ENCODE data around the gene UMAD1.

The UMAD1 gene

GRCh38 chr7:7829667-7830066 is 189.1 kb downstream of the UMAD1 start:
- no peak for DNase-seq (ENCODE audit: low read depth in 2 of 2)

DNA sequence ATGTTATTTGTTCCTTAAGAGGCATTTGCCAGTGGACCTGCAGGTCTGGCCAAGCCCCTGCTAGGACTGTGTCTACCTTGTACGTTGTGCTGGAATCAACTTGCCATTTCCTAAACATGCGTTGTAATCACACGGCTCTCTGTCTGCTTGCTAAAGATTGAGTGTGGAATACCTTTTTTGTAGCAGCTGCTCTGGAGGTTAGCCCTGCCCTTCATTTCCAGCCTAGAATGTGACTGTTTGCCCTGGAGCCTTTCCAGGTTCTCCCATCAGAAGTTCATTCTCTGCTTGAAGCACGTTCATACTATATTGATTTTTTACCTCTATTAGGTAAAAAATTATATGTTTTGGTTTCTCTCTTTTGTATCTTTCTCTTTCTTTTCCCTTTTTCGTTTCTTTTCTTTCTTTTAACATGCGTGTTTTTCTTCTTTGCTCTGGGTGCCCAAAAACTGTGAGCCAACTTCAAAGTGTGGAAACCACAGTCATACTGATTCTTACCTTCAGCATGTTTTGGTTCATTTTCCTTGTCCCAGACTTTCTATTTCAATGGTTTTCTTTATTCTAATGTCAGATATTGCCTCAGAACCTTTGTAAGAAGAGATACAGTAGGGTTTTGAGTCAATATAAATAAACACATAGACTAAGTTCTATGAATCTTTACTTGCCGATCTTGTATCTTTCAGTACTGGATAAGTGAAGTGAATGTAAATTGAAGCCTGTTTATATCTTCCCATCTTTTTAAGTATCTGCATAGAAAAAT is 189.7 kb downstream of the UMAD1 start:
- no peak for DNase-seq (ENCODE audit: low read depth in 2 of 2)

GRCh38 chr7:7832518-7832917 is 192.0 kb downstream of the UMAD1 start:
- DNase-seq (ENCODE audit: low read depth in 2 of 2) = no peak

DNA sequence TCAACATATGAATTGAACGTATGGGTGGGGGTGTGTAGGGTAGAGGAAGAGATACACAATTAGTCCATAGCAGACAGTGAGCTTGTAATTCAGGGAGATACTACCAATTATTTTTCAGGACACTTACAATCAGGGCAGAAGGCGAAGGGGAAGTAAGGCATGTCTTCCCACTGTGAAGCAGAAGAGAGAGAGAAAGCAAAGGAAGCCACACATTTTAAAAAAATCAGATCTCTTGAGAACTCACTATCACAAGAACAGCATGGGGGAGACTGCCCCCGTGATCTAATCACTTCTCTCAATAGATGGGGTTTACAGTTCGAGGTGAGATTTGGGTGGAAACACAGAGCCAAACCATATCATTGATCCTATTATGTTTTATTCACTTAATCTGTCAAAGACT is 194.2 kb downstream of the UMAD1 start:
- DNase-seq (ENCODE audit: low read depth in 2 of 2) = no peak

- DNase-seq (ENCODE audit: low read depth in 2 of 2) = no peak
These were observed 200.5 kb downstream of the UMAD1 start for GRCh38 chr7:7841027-7841426.

DNA sequence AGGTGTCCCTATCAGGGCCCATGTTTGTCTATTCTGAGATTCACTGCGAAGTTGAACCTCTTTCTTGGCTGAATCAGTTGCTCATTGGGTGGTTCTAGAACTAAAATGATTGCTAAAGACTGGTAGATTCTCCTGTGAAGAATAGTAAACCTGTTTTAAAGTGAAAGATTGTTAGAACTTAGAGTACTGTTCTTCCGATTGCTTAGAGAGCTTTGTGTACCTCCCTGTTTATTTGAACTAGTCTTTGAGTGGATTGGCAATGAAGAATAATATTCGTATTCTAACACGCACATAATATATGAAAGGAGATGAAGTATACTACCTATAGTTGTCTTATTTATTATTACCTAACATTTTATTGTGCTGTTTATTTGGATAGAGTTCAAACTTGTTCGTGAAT is 202.7 kb downstream of the UMAD1 start:
- DNase-seq (ENCODE audit: low read depth in 2 of 2) = no peak

DNA sequence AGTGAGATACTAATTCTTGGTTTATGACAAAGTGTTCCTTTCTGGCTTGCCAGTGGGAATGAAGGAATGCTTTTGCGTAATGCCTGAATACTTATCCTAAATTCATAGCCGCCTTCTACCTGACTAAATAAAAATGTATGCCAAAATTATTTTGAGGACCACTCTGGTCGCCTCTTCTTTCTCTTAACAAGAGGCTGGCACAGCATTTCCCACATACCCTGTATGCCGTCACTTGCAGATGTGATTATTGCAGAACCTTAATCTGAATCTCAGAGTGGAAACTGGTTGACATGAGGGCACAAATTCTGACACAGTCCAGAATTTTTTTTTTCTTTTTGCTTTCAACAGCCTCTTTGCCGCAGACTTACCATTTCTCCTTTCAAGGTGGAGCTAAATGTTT is 203.4 kb downstream of the UMAD1 start:
- no peak for DNase-seq (ENCODE audit: low read depth in 2 of 2)

DNA sequence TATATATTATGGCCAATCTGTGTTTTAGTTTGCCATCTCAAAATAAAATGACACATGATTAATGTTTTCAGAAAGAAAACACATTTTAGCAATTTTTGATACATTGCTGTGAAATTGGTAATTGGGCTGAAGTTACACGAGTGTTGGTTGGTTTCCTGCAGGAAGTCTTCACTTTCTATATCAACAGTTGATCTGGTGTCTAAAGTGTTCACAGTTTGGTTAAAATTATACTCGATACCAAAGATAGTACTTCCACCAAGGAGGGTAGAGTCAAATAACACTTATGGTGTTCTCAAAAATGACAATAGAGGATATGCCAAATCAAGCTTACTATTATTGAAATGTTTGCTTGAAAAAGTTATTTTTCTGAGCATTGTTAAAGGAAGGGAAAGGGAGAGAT is 207.7 kb downstream of the UMAD1 start:
- no peak for DNase-seq (ENCODE audit: low read depth in 2 of 2)

- DNase-seq (ENCODE audit: low read depth in 2 of 2) = no peak
These were observed 208.3 kb downstream of the UMAD1 start for GRCh38 chr7:7848892-7849291.

GRCh38 chr7:7850150-7850549 is 209.6 kb downstream of the UMAD1 start:
- DNase-seq (ENCODE audit: low read depth in 2 of 2) = no peak

DNA sequence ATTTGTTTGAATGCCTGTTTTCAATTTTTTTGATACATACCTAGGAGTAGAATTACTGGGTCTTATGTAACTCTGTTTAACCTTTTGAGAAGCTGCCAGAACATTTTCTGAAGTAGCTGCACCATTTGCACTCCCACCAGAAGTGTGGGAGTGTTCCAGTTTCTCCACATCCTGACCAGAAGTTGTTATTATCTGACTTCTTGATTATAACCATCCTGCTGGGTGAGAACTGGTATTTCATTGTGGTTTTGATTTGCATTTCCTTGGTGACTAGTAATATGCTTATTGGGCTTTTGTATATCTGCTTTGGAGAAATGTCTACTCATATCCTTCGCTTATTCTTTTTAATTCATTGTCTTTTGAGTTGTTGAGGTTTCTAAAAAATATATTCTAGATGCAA is 210.8 kb downstream of the UMAD1 start:
- DNase-seq (ENCODE audit: low read depth in 2 of 2) = no peak

GRCh38 chr7:7851991-7852390 is 211.4 kb downstream of the UMAD1 start:
- no peak for DNase-seq (ENCODE audit: low read depth in 2 of 2)

DNA sequence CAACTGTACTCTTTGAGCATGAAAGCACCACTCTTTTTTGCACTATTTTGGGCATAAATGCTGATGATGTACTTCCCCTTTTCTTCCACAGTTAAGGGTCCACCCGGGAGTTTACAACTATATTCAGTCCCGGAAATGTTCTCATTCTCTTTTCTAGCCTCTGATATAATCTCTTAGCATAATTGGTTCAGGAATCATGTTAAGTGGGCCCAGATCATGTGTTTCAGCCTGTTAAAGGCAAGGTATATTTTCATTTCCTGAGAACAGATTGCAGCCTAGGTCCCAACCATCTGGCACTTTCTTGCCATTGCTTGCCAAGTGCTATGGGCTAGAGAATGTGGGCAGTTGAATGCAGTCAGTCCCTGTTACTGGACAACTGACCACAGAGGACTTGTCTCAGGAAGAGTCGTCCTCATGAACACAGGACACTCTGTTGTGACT is 216.6 kb downstream of the UMAD1 start:
- DNase-seq (ENCODE audit: low read depth in 2 of 2) = no peak

GRCh38 chr7:7858559-7858958 is 218.0 kb downstream of the UMAD1 start:
- DNase-seq (ENCODE audit: low read depth in 2 of 2) = no peak

DNA sequence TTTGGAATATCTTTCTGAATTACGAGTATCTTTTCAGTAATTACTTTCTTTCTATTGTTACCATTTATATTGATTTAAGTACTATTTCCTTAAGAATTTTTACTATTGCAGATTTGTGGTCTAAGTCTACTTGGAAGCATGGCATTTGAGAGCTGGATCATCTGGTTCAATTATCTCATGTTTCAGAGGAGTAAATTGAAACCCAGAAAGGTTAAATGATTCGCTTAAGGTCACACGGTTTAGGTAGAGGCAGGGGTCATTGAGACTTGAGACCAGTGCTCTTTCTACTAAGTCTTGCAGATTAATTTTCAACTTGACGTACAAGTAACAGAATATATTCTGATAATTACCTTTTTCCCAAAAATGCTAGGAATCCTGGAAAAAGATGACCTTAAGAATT is 218.9 kb downstream of the UMAD1 start:
- DNase-seq (ENCODE audit: low read depth in 2 of 2) = no peak

DNA sequence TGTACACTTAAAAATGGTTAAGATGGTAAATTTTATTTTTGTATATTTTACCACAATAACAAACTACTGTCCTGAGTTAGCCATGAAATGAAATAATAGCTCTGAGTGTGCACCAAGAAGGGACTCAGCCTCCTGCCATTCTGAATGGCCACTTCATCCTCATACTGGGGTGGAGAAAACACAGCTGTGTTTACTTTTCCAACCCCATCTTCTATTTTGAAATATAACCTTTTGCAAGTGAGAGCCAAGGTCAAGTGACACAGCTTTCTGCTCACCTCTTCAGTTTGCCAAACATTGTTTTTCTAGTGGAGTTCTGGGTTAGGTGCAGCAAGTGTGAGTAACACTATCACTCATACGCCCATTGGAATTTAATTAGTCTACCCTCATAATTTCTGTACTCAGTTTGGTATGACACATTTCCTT is 220.7 kb downstream of the UMAD1 start:
- DNase-seq (ENCODE audit: low read depth in 2 of 2) = no peak

DNA sequence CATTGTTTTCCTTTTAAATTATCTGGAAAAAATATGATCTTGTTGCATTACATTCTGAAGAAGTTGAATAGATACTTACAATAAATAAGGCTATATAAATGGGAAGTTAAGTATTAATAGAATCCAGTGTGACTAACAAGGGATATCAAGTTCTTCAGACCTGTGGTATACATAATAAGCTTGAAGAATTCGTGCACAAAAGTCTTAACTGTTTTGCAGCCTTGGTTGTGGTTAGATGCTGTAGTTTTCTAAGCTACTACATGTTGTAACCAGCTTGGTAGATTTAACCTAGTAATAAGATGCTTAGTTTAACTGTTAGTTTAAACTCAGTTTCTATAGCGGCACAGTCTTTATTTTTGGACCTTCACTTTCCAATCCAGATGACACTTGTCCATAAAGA is 221.8 kb downstream of the UMAD1 start:
- DNase-seq (ENCODE audit: low read depth in 2 of 2) = no peak

DNA sequence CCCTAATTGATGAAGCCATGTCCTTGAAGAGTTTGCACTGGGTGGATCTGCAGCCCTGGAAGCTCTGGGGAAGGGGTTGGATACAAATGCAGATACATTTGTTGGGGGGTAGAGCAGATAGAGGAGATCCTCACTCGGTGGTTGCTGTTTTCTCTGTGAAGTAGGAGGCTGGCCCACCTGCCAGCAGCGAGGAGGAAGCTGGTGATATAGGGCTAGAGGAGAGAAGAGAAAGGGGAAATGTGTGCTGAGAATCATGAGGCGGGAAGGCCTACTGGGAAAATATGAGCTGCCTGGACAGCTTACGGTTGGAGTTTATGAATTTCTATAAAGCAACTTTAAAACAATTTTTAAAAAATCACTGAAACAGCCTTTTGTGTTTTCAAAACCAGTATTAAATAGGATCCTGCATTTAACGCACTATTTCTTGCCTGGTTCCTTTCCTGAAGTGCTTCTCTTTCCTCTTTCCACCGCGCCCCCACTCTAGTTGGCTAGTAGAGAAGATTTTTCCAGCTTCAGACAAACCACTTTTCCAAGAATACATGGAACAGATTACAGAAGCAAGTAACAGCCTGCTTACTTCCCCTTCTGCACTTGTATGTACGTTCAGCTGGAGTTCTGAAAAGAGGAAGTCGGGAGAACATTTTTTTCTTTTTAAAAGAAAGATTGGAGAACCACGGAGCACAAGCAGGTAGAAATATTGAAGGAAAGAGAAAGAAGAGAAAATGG is 227.5 kb downstream of the UMAD1 start:
- DNase-seq (ENCODE audit: low read depth in 2 of 2) = no peak

GRCh38 chr7:7868572-7868899 is 228.0 kb downstream of the UMAD1 start:
- no peak for DNase-seq (ENCODE audit: low read depth in 2 of 2)

GRCh38 chr7:7869036-7869435 is 228.5 kb downstream of the UMAD1 start:
- DNase-seq (ENCODE audit: low read depth in 2 of 2) = no peak

DNA sequence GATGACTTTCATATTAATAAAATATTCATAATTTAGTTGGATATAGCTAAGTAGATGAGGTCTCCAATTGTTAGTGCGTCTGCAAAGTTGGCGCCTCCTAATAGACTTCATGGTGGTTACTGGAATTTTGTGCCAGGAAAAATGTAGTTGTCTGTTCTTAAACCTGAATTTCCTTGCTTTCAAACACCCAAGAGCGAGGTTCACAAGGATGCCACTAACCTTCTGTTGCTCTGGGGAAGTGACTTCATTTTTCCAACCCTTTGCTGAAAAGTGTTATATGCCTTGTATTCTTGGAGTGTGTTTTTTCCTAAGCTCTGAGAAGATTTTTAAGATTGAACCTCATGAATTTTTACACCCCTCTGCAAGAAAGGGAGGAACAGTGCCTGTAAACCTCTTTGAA is 229.1 kb downstream of the UMAD1 start:
- DNase-seq (ENCODE audit: low read depth in 2 of 2) = no peak

DNA sequence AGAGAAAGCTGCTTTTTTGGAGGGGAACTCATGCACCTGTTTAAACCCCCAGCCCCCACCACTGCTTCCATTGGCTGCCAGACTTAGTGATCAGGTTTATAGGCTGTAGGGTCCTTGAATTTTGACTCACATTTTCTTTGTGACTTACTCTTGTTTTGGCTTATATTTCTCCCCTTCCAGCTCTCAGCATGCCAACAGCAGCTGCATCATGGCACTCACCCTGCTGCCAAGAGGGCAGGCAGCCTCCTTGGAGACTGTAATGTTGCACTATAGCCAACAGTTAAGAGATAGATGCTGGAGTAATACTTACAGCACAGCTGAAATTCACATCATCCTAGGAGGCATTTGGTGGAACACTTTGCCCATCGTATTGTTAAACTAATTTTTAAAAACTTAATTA is 230.0 kb downstream of the UMAD1 start:
- no peak for DNase-seq (ENCODE audit: low read depth in 2 of 2)

- no peak for DNase-seq (ENCODE audit: low read depth in 2 of 2)
These were observed 235.9 kb downstream of the UMAD1 start for GRCh38 chr7:7876419-7876818.

DNA sequence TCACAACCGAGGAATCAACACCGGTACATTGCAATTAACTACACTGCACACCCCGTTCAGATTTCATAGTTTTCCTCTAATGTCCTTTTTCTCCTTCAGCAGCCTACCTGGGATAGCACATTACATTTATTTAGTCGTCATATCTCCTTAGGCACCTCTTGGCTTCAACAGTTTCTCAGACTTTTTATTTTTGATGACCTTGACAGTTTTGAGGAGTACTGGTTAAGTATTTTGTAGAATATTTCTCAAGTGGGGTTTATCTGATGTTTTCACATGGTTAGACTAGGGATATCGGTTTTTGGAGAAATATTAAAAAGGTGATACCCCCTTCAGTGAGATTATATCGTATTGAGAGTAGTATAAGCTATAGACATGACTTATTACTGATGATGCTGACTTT is 241.0 kb downstream of the UMAD1 start:
- no peak for DNase-seq (ENCODE audit: low read depth in 2 of 2)
